ENCODE results near the gene LINGO3.
A peak's percentile ranks its signal among the peaks of the same experiment; 100 is the strongest.

- peak; percentile 24 to 33; a peak in 3 of 4 replicates for TF ChIP-seq CTCF (conservative IDR thresholded peaks at IDR 0.05; ENCODE audit: low read depth in 2 of 2)
- no peak for TF ChIP-seq JUNB (IDR thresholded peaks at IDR 0.05; ENCODE audit: unreplicated experiment)
- no peak for TF ChIP-seq POLR2AphosphoS5 (IDR thresholded peaks at IDR 0.05; ENCODE audit: low read depth)
- no peak for TF ChIP-seq CREB1 (CRISPR knock-in tag; IDR thresholded peaks at IDR 0.05; ENCODE audit: low read depth)
- TF ChIP-seq STAT1 (IDR thresholded peaks at IDR 0.05; ENCODE audit: unreplicated experiment): no peak
- no peak for TF ChIP-seq EZH2 (IDR thresholded peaks at IDR 0.05; ENCODE audit: low read depth, unreplicated experiment)
- TF ChIP-seq REST (IDR thresholded peaks at IDR 0.05; ENCODE audit: unreplicated experiment): no peak
- TF ChIP-seq EZH2phosphoT487 (IDR thresholded peaks at IDR 0.05; ENCODE audit: unreplicated experiment): no peak
- no peak for TF ChIP-seq ZNF331 (CRISPR knock-in tag; IDR thresholded peaks at IDR 0.05; ENCODE audit: low read depth)
- TF ChIP-seq ZNF114 (CRISPR knock-in tag; IDR thresholded peaks at IDR 0.05): no peak
- no peak for TF ChIP-seq ETS1 (IDR thresholded peaks at IDR 0.05)
- TF ChIP-seq NANOG (IDR thresholded peaks at IDR 0.05; ENCODE audit: borderline replicate concordance): no peak
- TF ChIP-seq ZNF462 (CRISPR knock-in tag; IDR thresholded peaks at IDR 0.05): no peak
Measured at GRCh38 chr19:2337329-2337707, 29.4 kb upstream of the LINGO3 start.

All from GM23338 (cell line).